ENCODE data around the gene CDH4. TPM values are rescaled to one million over a fixed set of nuclear protein-coding genes. Genes with fewer than 3 reads are reported as not detected.

CDH4 gene
- total and polyA plus RNA-seq, 2 of the 8 experiments (the other 6 are each of a cell fraction or from before 2014, with no cell fraction given) = 4.3 to 7.9 TPM

DNA sequence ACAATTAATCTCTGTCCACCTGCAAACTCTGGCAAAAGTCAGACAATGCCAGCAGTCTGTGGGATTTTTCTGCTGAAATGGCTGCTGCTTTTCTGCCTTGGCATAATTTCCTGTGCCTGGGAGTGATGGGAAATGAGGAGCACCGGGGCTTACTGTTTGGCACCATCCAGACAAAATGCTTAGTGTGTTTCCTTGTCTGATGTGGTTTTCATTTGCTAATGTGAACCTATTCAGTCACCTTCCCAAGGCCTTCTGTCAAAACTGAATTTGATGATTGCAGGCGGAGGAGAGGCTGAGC is 56.4 kb downstream of the CDH4 start (continued):
- TF ChIP-seq SAP30 (IDR thresholded peaks at IDR 0.05; ENCODE audit: insufficient read depth, insufficient replicate concordance, low read length) (no peak), CTBP2 (IDR thresholded peaks at IDR 0.05; ENCODE audit: borderline replicate concordance, insufficient read depth, insufficient read length, low read length) (no peak), TBP (IDR thresholded peaks at IDR 0.05; ENCODE audit: low read depth, low read length) (no peak), TCF12 (IDR thresholded peaks at IDR 0.05; ENCODE audit: low read depth, low read length) (no peak), EP300 (IDR thresholded peaks at IDR 0.05; ENCODE audit: borderline replicate concordance in 1 of 2, low read depth in 2 of 2, low read length in 2 of 2) (no peak)
- TF ChIP-seq, protein P1, sequence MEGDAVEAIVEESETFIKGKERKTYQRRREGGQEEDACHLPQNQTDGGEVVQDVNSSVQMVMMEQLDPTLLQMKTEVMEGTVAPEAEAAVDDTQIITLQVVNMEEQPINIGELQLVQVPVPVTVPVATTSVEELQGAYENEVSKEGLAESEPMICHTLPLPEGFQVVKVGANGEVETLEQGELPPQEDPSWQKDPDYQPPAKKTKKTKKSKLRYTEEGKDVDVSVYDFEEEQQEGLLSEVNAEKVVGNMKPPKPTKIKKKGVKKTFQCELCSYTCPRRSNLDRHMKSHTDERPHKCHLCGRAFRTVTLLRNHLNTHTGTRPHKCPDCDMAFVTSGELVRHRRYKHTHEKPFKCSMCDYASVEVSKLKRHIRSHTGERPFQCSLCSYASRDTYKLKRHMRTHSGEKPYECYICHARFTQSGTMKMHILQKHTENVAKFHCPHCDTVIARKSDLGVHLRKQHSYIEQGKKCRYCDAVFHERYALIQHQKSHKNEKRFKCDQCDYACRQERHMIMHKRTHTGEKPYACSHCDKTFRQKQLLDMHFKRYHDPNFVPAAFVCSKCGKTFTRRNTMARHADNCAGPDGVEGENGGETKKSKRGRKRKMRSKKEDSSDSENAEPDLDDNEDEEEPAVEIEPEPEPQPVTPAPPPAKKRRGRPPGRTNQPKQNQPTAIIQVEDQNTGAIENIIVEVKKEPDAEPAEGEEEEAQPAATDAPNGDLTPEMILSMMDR (IDR thresholded peaks at IDR 0.05; ENCODE audit: control extremely low read depth in 1 of 3, insufficient read depth in 1 of 3, low read depth in 1 of 3, low read length in 3 of 3) = no peak

All from H1 (cell line).